ENCODE results near the gene IER3IP1.
"Not testable (repeated sequence)": the region's sequence is repeated elsewhere in the genome, so short reads cannot be mapped to it uniquely, and the experiment has no call there.

The IER3IP1 gene

GRCh38 chr18:47158404-47158803 lies 17.8 kb downstream of the IER3IP1 start:
- DNase-seq (ENCODE audit: low read depth): not testable (repeated sequence)

- DNase-seq (ENCODE audit: low read depth): no peak
Measured at GRCh38 chr18:47151439-47151838, 24.7 kb downstream of the IER3IP1 start.

- DNase-seq (ENCODE audit: low read depth): peak; percentile 0
Measured at GRCh38 chr18:47150824-47151366, 25.3 kb downstream of the IER3IP1 start.

- DNase-seq (ENCODE audit: low read depth): peak; percentile 59
Measured at GRCh38 chr18:47150029-47150823, 25.9 kb downstream of the IER3IP1 start, which contains the start of gene HDHD2. Gene HDHD2, minus strand, starts transcription at chr18:47150500. Its CDS starts 14,061 bp downstream, at chr18:47136439.

- DNase-seq (ENCODE audit: low read depth): no peak
Measured at GRCh38 chr18:47149457-47150028, 26.6 kb downstream of the IER3IP1 start.

GRCh38 chr18:47146206-47146605 lies 30.0 kb downstream of the IER3IP1 start:
- no peak for DNase-seq (ENCODE audit: low read depth)

GRCh38 chr18:47143899-47144485 lies 32.2 kb downstream of the IER3IP1 start:
- no peak for DNase-seq (ENCODE audit: low read depth)

- DNase-seq (ENCODE audit: low read depth): no peak
Measured at GRCh38 chr18:47143153-47143552, 33.0 kb downstream of the IER3IP1 start.

GRCh38 chr18:47141289-47141688 lies 34.9 kb downstream of the IER3IP1 start:
- no peak for DNase-seq (ENCODE audit: low read depth)

- no peak for DNase-seq (ENCODE audit: low read depth)
Measured at GRCh38 chr18:47121146-47121545, 55.0 kb downstream of the IER3IP1 start.

- DNase-seq (ENCODE audit: low read depth): no peak
Measured at GRCh38 chr18:47120428-47120827, 55.7 kb downstream of the IER3IP1 start.

- DNase-seq (ENCODE audit: low read depth): no peak
Measured at GRCh38 chr18:47118981-47119380, 57.2 kb downstream of the IER3IP1 start.

GRCh38 chr18:47115205-47115604 lies 61.0 kb downstream of the IER3IP1 start:
- no peak for DNase-seq (ENCODE audit: low read depth)

- no peak for DNase-seq (ENCODE audit: low read depth)
Measured at GRCh38 chr18:47113796-47114540, 62.2 kb downstream of the IER3IP1 start.

- no peak for DNase-seq (ENCODE audit: low read depth)
Measured at GRCh38 chr18:47110492-47111274, 65.5 kb downstream of the IER3IP1 start.

- DNase-seq (ENCODE audit: low read depth): no peak
Measured at GRCh38 chr18:47109720-47110119, 66.4 kb downstream of the IER3IP1 start.

- no peak for DNase-seq (ENCODE audit: low read depth)
Measured at GRCh38 chr18:47108998-47109405, 67.2 kb downstream of the IER3IP1 start.

GRCh38 chr18:47108373-47108772 lies 67.8 kb downstream of the IER3IP1 start:
- DNase-seq (ENCODE audit: low read depth): no peak
